HG03521 (cell line): Measurements from ENCODE around the gene MYOT.

ENCODE experiments used
- ATAC-seq: cut with Tn5 transposase; IDR thresholded peaks from one replicate; pipeline ENCODE4 v1.9.1; 2021; ENCODE audit warnings: mild to moderate bottlenecking, moderate library complexity; ENCODE audit not compliant: unreplicated experiment

The MYOT gene

DNA sequence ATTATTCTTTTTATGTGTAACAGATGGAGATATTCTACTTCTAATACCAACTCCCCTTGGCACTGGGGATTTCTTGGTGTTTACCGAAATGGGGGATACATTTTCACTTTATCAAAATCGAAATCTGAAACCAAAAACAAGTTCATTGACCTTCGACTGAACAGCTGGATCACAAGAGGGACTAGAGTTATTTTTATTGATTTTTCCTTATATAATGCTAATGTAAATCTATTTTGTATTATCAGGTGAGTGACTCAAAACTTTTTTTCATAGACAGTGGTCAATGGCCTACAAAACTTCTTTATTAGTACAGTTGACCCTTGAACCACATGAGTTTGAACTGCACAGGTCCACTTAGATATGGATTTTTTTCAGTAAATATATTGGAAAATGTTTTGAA is 31.8 kb downstream of the MYOT start:
- ATAC-seq, result no peak

DNA sequence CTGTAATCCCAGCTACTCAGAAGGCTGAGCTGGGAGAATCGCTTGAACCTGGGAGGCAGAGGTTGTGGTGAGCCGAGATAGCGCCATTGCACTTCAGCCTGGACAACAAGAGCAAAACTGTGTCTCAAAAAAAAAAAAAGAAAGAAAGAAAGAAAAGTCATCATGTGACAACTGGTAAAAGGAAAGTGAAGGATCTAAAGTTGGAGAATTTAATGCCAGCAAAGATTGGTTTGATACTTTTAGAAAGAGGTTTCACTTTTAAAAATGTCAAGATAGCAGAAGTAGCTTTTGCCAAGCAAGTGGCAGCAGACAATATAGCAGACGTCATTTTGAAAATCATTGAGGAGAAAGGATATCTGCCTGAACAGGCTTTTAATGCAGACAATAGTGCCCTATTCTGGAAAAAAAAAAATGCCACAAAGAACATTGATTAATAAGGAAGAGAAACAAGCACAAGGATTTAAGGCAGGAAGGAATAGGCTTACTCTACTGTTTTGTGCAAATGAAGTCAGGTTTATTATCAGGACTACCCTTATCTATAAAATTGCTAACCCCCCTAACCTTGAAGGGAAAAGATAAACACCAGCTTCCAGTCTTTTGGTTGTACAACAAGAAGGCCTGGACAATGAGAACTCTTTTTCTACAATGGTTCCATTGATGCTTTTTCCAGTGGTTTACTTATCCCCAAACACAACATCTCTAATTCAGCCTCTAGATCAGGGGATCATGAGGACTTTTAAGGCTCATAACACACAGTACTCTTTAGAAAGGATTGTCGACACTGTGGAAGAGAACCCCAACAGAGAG is 33.6 kb downstream of the MYOT start:
- no peak for ATAC-seq

DNA sequence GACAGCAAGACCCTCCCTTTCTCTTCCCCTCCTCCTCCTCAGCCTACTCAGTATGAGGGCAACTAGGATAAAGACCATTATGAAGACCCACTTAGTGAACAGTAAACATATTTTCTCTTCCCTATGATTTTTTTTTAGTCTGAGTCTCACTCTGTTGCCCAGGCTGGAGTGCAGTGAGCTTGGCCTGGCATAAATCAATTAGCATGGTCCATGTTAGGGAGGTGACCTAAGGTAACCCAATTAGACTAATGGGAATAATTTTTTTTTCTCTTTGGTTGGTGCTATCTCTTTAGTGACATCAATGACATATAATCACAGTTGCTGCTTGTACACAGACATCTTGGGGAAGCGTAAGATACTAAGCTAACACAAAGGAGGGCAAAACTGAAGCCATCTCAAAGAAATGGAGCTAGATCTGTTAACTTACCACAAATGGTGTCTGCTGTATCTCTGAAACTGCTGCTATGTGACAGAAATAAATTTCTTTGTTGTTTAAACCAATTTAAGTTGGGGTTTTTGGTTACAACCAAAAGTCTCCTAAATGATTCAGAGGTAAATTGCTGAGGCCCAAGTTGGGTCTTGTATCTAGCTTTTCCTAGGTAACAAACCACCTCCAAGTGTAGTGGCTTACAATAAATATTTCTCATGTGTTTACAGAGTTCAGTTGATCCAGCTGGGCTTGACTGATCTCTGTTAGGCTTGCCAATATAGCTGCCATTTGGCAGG is 34.9 kb downstream of the MYOT start:
- ATAC-seq, result no peak

DNA sequence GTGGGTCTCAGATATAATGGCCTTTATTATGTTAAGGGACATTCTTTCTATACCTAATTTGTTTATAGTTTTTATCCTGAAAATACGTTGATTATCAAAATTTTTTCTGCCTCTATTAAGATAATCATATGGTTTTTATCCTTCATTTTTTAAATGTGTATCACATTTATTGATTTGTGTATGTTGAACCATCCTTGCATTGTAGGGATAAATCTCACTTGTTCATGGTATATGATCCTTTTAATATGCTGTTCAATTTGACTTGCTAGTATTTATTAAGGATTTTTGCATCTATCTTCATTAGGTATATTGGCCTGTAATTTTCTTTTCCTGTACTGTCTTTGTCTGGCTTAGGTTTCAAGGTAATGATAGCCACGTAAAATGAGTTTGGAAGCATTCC is 47.1 kb downstream of the MYOT start:
- no peak for ATAC-seq

DNA sequence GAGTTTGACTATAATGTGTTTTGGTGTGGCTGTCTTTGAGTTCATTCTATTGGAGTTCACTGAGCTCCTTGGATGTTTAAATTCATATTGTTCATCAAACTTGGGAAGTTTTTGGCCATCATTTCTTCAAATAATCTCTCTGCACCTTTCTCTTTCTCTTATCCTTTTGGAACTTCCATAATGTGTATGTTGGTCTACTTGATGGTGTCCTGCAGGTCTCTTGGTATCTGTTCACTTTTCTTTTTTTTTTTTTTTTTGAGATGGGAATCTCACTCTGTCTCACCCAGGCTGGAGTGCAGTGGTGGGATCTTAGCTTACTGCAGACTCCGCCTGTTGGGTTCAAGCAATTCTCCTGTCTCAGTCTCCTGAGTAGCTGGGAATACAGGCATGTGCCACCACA is 49.3 kb downstream of the MYOT start:
- no peak for ATAC-seq

DNA sequence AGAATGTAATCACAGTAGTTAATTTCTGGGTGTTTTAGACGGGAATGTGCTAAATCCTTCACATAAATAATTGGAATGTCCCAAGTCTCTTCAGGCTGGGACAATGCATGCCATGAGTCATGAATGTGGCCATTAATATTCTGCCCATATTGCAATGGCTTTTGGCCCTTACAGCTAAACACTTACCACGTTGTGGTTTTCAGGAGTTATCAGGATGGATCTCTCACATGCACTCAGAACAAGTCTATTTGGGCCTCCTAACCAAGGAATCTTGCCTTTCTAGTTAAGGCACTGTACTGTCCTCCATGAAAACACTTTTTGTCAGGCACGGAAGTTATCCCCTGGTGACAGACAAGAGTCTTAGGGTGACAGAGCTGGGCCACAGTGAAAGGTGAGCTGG is 54.3 kb downstream of the MYOT start:
- no peak for ATAC-seq

DNA sequence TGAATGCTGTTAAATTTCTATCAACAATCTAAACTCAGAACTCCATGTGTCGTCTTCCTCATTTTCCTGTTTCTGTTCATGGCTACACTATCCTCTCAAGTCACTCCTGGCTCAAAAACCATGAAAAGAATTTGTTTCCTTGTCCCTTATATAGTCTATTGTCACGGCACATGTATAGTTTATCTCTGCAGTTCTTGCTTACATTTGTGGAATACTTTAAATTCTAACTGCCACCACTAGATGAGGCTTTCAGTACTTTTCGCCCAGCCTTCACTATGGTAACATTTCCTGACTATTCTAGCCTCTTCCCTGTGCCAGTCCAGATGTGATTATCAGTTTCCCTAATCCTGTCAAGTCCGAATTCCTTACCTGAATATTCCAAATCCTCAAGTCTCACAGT is 56.2 kb downstream of the MYOT start:
- ATAC-seq, result no peak

DNA sequence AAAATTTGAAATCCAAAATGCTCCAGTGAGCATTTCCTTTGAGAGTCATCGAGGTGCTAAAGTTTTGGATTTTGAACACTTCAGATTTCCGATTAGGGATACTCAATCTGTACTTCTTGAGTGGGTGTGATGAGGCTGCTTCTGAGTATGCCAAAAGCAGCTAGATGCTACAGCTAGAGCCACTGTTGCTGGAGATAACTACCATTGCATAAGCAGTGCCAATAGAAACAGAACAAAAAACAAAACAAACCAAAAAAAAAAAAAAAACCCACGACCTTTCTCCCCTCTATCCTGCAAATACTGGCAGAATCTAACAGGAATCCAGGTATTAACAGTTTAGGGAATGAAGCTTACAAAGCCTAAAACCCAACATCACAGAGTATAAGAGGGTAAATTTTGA is 65.1 kb downstream of the MYOT start:
- no peak for ATAC-seq

DNA sequence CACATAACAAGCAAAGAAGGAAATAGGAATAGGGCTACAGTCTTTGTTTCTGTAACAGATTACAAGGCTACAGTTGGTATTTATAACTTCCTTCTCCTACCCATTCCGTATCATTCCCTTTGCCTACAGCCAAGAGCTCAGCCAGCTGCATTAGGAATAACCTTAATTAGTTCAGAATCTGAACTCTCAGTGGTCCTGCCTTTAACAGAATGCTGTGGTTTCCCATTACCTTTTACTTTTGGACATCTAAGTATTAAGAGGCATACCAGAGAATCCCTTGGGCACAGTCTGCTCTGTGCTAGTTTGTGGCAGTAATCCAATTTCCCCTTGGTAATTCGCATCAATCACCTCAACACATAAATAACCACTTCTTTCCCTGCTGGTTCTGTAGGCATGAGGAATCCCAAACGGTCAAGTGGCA is 65.8 kb downstream of the MYOT start:
- ATAC-seq, result no peak

DNA sequence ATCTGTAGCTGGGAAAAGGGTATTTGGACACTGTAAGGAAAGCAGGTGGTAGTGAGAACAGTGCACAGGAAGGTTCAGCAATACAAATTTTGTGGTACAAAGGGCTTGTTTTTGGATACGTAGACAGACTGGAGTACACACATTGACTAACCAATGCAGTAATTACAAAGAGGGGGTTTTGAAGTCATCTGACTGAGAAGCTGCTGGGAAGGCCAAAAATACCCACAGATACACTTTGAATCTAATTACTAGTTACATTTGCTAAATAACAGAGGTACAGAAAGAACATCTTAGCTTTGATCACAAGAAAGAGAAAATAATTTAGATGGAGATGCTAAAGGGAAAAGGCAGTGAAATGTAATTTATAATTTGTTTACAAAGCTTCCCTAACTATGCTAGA is 67.5 kb downstream of the MYOT start:
- ATAC-seq, result no peak

DNA sequence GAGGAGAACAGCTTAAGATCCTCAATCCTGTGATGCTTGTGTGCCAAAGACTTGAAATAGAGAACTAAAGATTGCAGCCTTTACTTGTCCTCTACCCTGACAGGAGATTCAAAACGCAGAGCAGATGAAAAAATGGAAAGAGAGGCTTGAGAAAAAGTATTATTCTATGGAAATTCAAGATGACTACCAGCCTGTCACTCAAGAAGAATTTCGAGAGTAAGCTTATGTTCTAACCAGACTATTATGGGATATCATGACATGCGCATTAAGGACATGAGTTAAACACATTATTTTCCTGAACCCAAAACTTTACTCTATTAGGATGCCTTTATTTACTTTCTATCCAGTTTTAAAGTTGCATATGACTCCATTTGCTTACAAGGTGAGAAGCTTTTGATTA is 68.0 kb downstream of the MYOT start:
- no peak for ATAC-seq
